RKO (cell line): ENCODE results near the gene UBR1.
"Not testable (repeated sequence)": the region's sequence is repeated elsewhere in the genome, so short reads cannot be mapped to it uniquely, and the experiment has no call there.

ENCODE experiments used
- DNase-seq: peaks from one replicate; pipeline ENCODE4 v3.0.0-alpha.2; 2016; ENCODE audit warnings: low spot score

The UBR1 gene

DNA sequence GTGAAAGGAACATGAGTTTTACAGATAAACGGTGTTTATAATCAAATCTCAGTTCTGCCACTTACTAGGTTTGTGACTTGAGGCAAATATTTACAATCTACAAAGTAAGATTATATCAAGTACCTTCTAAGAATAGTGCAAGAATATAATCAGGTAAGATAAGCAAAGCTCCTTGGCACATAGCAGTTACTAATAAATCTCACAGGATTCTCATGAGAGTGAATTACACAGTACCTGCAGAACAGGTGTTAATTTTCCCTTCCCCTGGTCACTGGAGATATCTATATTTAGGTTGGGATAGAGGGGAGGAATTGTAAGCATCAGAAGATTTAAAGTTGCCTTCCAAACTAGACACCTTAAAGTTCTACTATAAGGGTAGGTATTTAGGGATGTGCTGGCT is 53.0 kb downstream of the UBR1 start:
- DNase-seq: no peak

- DNase-seq: no peak
These were observed 56.9 kb downstream of the UBR1 start for GRCh38 chr15:43048935-43049334.

DNA sequence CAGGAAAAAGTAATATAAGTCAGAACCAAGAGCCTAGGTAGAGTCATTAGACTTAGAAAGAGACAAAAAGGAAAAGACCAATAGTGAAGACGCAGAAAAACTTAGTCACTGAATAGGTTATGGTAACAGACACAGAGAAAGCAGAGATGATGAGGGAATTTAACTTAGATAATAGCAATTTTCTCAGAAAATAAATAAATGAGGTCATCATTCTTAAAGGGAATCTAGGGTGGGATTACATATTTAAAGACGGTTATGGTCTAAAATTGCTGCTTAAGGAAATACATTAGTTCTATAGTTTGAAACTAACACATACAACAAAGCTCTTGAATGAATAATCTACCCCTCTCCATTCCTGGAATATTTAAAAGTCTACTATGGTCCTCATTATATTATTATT is 59.4 kb downstream of the UBR1 start:
- DNase-seq: no peak

DNA sequence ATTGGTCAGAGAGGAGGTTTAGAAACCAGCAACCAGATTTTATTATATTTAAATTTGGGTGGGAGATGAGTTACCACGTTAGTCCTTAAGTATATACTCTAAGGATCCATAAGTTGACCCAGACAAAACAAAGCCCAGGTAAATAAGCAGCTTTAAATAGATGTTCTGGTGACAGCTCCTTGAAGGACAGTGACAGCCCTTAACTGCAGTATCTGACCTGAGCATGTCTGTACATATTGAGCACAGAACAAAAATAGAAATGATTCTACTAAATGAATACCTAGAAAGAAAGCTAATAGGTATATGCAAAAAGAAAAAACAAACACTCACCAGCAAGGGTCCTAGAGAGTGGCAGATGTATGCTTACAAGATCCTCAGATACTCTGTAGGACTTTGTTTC is 63.0 kb downstream of the UBR1 start:
- DNase-seq: no peak

GRCh38 chr15:43041085-43041484 is 64.8 kb downstream of the UBR1 start:
- DNase-seq: not testable (repeated sequence)

GRCh38 chr15:43035240-43035639 is 70.6 kb downstream of the UBR1 start:
- DNase-seq: not testable (repeated sequence)

DNA sequence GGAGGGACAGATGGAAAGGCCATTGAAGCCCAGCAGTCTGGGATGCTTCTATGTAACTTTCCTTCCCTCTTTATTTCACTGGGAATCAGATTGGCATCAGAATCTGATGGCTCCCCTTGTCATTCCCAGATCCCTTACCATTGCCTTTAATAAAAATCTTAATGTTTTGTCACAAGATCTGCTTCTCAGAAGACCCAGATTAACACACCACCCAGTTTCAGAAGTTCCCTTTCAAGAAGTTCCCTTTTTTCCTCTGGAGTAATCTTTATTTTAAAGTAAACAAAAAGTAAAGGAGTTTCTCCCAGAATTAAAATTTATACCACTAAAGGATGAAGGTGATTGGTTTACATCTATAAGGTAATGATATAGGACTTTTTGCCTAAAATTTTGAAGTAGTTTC is 76.4 kb downstream of the UBR1 start:
- DNase-seq: no peak

DNA sequence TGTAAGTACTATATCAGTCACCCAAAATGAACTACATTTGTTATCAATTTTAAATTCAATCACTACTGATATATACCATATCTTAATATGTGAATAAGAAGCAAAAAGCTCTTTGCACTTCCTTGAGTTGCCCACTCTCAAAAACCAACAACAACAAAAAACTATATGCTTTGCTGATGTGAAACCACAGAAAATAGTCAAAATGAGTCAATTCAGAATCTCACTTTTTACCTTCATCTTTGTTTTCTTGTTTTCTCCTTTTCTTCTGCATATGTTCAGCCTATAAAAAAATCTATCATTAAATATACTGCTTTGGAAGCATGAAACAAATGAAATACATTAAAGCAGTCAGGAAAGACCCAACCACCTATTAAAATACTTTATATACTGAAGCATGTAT is 80.7 kb downstream of the UBR1 start:
- no peak for DNase-seq

DNA sequence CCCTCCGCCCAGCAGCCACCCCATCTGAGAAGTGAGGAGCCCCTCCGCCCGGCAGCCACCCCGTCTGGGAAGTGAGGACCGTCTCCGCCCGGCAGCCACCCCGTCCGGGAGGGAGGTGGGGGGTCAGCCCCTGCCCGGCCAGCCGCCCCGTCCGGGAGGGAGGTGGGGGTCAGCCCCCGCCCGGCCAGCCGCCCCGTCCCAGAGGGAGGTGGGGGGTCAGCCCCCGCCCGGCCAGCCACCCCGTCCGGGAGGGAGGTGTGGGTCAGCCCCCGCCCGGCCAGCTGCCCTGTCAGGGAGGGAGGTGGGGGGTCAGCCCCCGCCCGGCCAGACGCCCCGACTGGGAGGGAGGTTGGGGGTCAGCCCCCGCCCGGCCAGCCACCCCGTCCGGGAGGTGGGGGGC is 91.2 kb downstream of the UBR1 start:
- not testable (repeated sequence) for DNase-seq

DNA sequence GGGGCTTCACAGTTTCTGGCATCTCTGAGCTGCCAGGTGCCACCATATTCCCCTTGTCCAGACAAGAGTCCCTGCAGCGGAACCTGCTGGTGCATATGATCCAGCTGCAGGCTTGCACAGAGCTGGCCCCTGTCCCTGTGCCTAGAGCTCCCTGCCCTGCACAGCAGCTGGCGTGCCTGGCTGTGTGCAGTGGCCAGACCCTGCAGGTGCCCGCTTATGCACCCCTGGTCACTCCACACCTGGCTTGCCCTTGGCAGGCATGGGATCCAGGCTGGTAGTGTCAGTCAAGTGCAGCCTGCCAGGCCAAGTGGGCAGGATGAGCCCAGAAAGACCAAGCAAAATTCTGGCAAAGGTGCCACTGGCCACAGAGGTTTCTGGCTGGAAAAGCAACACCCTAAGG is 96.6 kb downstream of the UBR1 start:
- no peak for DNase-seq

GRCh38 chr15:43008150-43008549 is 97.7 kb downstream of the UBR1 start:
- DNase-seq: no peak

DNA sequence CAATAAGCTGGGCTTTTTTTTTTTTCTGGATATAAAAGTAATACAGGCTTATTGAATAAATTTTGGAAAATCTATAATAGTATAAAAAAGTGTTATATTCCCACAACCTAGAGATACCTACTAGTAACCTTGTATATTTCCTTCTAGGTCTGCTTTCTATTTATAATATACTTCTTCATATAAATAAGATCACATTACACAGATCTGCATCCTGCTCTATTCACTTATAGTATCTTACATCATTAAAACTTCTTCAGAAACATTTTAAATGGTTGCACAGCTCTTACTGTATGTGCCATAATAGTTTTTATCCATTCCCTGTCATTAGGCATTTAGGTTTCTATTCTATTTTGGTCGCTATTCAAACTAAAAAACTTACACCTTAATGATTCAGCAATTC is 98.3 kb downstream of the UBR1 start:
- DNase-seq: no peak

DNA sequence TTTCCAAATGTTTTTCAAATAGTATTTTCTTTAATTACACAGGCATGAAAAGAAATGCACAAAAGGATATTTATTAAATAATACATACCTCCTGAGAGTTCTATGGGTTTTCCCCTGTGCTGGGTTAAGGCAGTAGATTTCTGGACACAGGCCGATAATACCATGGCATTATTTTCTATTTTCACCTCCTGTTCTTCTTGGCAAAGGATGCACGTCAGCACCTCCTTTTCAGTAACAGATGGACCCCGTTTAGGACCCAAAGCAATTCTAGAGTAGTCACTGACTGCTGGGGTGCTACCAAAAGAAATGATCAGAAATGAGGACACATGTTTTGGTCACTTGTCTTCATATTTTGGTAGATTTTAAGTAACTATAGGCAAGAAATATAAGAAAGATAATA is 98.8 kb downstream of the UBR1 start:
- DNase-seq: no peak

DNA sequence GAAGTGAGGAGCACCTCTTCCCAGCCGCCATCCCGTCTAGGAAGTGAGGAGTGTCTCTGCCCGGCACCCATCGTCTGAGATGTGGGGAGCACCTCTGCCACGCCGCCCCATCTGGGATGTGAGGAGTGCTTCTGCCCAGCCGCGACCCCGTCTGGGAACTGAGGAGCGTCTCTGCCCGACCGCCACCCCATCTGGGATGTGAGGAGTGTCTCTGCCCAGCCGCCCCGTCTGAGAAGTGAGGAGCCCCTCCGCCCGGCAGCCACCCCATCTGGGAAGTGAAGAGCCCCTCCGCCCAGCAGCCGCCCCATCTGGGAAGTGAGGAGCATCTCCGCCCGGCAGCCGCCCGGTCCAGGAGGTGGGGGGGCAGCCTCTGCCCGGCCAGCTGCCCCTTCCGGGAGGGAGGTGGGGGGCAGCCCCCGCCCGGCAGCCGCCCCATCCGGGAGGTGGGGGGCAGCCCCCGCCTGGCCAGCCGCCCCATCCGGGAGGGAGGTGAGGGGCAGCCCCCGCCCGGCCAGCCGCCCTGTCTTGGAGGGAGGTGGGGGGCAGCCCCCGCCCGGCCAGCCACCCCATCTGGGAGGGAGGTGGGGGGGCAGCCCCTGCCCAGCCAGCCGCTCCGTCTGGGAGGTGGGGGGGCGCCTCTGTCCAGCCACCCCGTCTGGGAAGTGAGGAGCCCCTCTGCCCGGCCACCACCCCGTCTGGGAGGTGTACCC is 100.8 kb downstream of the UBR1 start:
- DNase-seq: not testable (repeated sequence)

- no peak for DNase-seq
These were observed 106.5 kb downstream of the UBR1 start for GRCh38 chr15:42999201-42999779.

GRCh38 chr15:42996871-42997270 is 109.0 kb downstream of the UBR1 start:
- no peak for DNase-seq

GRCh38 chr15:42994546-42994945 is 111.3 kb downstream of the UBR1 start:
- DNase-seq: no peak

GRCh38 chr15:42992626-42993025 is 113.2 kb downstream of the UBR1 start:
- no peak for DNase-seq

GRCh38 chr15:42986693-42987342 is 119.0 kb downstream of the UBR1 start:
- DNase-seq: no peak

GRCh38 chr15:42984493-42985034 is 121.3 kb downstream of the UBR1 start:
- DNase-seq: peak; percentile 43

DNA sequence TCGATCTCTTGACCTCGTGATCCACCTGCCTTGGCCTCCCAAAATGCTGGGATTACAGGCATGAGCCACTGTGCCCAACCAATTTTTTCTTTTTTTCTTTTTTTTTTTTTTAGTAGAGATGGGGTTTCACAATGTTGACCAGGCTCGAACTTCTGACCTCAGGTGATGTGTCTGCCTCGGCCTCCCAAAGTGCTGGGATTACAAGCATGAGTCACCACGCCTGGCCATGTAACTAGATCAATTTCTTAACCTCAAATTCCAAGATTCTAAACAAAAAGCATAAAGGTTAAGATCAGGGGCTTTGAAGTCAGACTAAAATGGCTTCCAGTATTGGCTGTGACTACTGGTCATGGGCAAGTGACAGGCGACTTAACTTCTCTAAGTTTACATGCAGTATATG is 126.7 kb downstream of the UBR1 start:
- not testable (repeated sequence) for DNase-seq

DNA sequence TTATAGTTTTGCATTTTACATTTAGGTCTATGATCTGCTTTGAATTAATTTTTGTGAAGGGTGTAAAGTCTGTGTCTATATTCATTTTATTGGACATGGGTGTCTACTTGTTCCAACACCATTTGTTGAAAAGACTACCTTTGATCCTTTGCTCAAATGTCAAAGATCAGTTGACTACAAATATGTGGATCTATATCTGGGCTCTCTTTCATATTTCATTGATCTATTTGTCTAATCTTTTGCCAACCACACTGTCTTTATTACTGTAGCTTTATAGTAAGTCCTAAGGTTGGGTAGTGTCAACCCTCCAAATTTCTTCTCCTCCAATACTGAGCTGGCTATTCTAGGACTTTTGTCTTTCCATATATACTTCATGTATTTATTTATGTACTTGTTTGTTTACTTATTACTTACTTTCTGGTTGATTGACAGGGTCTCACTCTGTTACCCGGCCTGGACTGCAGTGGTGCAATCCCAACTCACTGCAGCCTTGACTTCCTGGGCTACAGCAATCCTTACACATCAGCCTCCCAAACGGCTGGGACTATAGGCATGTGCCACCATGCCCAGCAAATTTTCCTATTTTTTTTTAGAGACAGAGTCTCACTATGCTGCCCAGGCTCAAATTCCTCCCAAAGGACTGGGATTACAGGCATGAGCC is 131.5 kb downstream of the UBR1 start:
- no peak for DNase-seq

GRCh38 chr15:42973114-42973513 is 132.7 kb downstream of the UBR1 start:
- DNase-seq: no peak
